GM19372 (cell line): ENCODE data around the gene MYO1A.
"Not testable (repeated sequence)": the region's sequence is repeated elsewhere in the genome, so short reads cannot be mapped to it uniquely, and the experiment has no call there.

Source experiments
- ATAC-seq: cut with Tn5 transposase; IDR thresholded peaks from one replicate; pipeline ENCODE4 v1.9.1; 2021; ENCODE audit warnings: mild to moderate bottlenecking, low read depth, moderate library complexity; ENCODE audit not compliant: unreplicated experiment

Gene MYO1A

DNA sequence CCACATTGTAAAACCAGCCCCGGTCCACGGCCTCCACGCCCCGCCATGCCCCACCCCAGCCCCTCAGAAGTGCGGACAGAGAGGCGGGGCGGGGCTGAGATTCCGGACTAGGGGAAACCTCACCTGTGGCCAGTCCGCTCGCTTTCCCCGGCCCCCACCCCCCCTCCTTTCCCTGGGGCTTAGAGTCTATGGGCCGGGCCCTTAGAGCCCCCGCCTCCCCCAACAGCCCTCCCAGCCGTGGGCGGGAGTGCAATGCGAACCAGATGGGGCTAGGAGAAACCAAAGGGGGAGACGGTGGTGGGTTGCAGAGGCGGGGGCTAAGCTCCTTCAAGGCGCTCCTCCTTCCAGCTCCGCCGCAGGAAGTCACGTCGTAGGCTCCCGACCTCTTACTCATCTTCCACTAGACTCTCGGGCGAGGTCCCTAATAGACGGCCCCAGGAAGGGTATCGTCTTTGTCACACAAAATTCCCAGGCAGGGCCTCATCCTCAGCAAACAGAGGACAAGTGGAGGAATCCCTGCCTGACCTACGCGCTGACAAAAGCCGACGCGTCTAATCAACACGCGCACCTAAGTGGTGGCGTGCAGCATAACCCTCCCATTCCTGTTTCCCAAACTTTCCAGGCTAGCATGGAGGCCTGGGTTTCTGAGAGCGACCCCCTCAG is 37.9 kb upstream of the MYO1A start:
- ATAC-seq, result peak; percentile 29

- peak; percentile 32 for ATAC-seq
Observed at GRCh38 chr12:57087010-57087690, 37.2 kb upstream of the MYO1A start.

GRCh38 chr12:57086493-57087009 is 36.6 kb upstream of the MYO1A start:
- ATAC-seq, result no peak

- ATAC-seq, result no peak
Observed at GRCh38 chr12:57085999-57086492, 36.1 kb upstream of the MYO1A start.

DNA sequence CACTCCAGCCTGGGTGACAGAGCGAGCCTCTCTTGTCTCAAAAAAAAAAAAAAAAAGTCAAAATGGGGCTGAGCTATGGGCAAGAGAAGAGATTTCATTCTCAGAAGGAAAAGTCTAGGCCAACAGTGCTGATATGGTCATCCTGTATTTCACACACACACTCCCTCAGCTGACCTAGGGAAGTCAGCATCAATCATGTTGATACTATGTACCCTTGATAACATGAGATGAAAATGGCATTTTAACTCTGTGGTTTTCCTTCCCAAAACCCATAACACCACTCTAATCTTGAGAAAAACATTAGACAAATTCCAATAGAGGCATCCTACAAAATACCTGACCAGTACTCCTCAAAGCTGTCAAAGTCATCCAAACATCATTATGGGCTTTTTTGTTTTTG is 30.9 kb upstream of the MYO1A start:
- ATAC-seq, result no peak

DNA sequence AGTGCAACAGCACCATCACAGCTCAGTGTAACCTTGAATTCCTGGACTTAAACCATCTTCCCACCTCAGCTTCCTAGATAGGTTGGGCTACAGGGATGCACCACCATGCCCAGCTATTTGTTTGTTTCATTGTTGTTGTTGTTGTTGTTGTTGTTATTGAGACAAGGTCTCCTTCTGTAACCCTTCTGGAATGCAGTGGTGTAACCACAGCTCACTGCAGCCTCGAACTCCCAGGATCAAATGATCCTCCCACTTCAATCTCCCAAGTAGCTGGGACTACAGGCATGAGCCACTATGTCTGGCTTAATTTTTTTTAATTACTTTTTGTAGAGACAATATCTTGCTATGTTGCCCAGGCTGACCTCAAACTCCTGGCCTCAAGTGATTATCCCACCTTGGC is 29.9 kb upstream of the MYO1A start:
- ATAC-seq, result no peak

- ATAC-seq, result peak; percentile 97
Observed at GRCh38 chr12:57078519-57079404, 28.8 kb upstream of the MYO1A start, which contains the start of gene NEMP1. Gene NEMP1 (minus strand): TSS chr12:57078791. CDS start chr12:57078745, 46 bp downstream.

DNA sequence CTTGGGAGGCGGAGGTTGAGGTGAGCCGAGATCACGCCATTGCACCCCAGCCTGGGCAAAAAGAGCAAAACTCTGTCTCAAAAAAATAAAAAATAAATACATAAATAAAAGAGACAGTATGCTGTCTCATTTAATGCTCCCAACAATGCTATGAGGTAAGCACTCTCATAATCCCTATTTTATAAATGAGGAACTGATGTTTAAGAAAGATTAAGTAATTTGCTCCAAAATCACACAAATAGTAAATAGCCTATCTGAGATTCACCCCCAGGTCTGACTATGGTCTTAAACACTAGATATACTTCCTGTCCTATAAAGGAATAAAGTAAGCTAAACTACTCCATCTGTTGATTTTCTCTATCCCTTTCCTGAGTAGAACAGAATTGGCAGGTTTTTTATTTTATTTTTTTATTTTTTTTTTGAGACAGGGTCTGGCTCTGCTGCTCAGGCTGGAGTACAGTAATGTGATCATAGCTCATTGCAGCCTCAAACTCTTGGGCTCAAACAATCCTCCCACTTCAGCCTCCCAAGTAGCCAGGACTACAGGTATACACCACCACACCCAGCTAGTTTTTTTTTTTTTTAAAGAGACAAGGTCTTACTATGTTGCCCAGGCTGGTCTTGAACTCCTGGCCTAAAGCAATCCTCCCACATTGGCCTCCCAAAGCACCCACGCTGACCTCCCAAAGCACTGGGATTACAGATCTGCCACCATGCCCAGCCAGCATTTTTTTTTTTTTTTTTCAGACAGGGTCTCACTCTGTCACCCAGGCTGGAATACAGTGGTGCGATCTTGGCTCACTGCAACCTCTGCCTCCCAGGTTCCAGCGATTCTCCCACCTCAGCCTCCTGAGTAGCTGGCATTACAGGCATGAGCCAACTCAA is 23.9 kb upstream of the MYO1A start:
- not testable (repeated sequence) for ATAC-seq

DNA sequence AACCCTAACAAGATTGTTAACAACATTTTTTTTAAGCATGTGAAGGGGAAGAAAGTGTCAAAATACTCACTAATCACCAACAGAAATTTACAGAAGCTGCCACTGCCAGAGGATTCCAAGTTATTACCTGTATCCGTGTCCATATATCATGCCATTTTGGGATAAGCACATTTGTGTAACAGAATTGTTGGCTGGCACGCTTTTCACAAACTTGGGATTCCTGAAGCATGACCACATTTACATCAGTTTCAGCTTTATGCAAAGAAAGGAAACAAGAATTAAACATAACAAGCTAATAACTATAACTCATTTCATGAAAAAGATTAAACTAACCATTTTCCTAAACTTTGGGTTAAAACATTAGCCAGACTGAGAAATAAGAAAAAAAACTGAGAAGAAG is 22.7 kb upstream of the MYO1A start:
- ATAC-seq, result no peak

- no peak for ATAC-seq
Observed at GRCh38 chr12:57069523-57069922, 19.6 kb upstream of the MYO1A start.

DNA sequence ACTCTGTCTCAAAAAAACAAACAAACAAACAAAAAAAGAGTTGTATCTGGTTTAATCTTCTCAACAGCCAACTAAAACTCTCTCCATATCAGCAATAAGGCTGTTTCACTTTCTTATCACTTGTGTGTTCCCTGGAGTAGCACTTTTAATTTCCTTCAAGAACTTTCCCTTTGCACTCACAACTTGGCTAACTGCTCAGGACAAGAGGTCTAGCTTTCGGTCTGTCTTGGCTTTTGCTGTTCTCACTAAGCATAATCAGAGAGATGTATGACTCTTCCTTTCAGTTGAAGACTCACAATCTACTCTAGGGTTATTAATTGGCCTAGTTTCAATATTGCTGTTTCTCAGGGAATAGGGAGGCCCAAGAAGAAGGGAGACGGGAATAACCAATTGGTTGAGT is 16.3 kb upstream of the MYO1A start:
- no peak for ATAC-seq

- ATAC-seq, result peak; percentile 91
Observed at GRCh38 chr12:57063991-57064685, 14.2 kb upstream of the MYO1A start.

GRCh38 chr12:57058454-57058853 is 8.5 kb upstream of the MYO1A start:
- no peak for ATAC-seq

DNA sequence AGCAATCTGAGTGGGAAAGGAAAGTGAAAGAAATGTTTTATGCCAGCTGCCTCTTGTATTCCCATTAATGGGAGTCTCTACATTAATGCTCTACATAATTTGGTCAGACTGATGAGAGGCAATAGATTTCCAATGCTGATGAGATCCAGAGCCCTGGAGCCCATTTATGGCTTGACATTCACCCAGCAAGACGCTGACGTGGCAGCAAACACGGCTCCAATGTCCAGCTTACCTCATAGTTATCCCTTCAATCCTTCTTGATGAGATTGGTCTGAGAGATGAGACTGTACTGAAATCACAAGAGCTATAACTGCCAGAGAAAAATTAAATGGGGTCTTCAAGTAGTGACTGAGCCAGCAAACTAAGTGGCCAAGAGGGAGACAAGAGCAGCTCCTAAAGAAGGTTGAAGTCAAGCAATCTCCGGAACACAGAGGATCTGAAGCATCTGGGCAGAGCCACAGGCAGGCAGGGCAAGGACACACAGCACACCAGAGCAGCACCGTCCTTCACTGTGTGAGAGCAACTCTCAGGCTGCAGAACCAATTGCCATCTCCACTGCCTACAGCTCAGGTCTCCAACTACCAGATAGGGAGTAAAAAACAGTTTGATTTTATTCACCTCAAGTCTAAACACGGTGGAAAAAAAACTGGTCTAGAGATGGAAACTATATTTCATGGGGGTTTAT is 7.3 kb upstream of the MYO1A start:
- no peak for ATAC-seq

DNA sequence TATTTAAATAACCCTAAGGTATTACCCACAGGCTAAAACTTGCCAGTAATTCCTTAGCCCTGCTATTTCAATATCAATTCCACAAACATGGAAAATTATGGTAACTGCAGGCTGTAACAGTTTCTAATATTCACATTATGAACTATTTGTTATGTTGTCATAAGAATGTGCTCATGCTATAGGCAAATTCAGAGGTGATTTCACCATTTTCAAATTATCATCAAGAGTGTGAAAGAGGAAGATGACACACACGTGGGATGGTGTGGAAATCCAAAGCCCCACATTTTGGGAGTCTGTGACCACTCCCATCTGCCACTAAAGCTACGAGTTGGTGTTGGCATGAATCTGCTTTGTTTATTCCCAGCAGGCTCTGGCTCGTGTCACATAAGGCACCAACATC is 5.9 kb upstream of the MYO1A start:
- no peak for ATAC-seq

- ATAC-seq, result not testable (repeated sequence)
Observed at GRCh38 chr12:57053901-57054300, 4.0 kb upstream of the MYO1A start.

DNA sequence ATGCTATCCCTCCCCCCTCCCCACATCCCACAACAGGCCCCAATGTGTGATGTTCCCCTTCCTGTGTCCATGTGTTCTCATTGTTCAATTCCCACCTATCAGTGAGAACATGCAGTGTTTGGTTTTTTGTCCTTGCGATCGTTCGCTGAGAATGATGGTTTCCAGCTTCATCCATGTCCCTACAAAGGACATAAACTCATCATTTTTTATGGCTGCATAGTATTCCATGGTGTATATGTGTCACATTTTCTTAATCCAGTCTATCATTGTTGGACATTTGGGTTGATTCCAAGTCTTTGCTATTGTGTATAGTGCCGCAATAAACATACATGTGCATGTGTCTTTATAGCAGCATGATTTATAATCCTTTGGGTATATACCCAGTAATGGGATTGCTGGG is 3.2 kb upstream of the MYO1A start:
- ATAC-seq, result not testable (repeated sequence)

- no peak for ATAC-seq
Observed at GRCh38 chr12:57051011-57051410, 1.1 kb upstream of the MYO1A start.

- ATAC-seq, result no peak
Observed at GRCh38 chr12:57049119-57049446, 846 bp downstream of the MYO1A start.
